Suprapubic skin (tissue), 4 donors: ENCODE data around the gene FBXO42. TPM values are rescaled to one million over a fixed set of nuclear protein-coding genes. Genes with fewer than 3 reads are reported as not detected.

ENCODE experiments used
- DNase-seq, 2 donors: peaks; one replicate each; pipeline ENCODE4 v3.0.0-alpha.2; 2019; ENCODE audit warnings: low spot score in 2 of 2
- H3K27ac ChIP-seq: fragments of 200-600 bp; sonication (generic); one replicate; pipeline ENCODE4 v1.5.1; 2019
- H3K27me3 ChIP-seq: fragments of 200-600 bp; sonication (generic); one replicate; pipeline ENCODE4 v1.5.1; 2019
- H3K36me3 ChIP-seq: fragments of 200-600 bp; sonication (generic); one replicate; pipeline ENCODE4 v1.5.1; 2019
- H3K4me1 ChIP-seq: fragments of 200-600 bp; sonication (generic); one replicate; pipeline ENCODE4 v1.5.1; 2019
- H3K4me3 ChIP-seq: fragments of 200-600 bp; sonication (generic); one replicate; pipeline ENCODE4 v1.5.1; 2019; ENCODE audit warnings: mild to moderate bottlenecking
- H3K9me3 ChIP-seq: fragments of 200-600 bp; sonication (generic); one replicate; pipeline ENCODE4 v1.5.1; 2019
- EP300 ChIP-seq: sonication (generic); formaldehyde crosslinking; IDR thresholded peaks from one replicate; pipeline ENCODE4 v1.6.1; 2017; ENCODE audit warnings: antibody characterized with exemption
- POLR2A ChIP-seq, 2 donors: fragments of 450-650 bp; IDR thresholded peaks; one replicate each; pipeline ENCODE4 v1.6.1; 2017; ENCODE audit warnings: antibody characterized with exemption in 2 of 2, mild to moderate bottlenecking in 2 of 2, moderate library complexity in 2 of 2
- POLR2AphosphoS5 ChIP-seq, 3 donors: sonication (generic); formaldehyde crosslinking; IDR thresholded peaks; one replicate each; pipeline ENCODE4 v1.6.1; 2017; ENCODE audit warnings: antibody characterized with exemption in 3 of 3
- WGBS: methylation state at CpG from one replicate; pipeline ENCODE4 v1.1.5; 2018; 5-methylcytosine and 5-hydroxymethylcytosine counted together
- total RNA-seq, 4 donors: library from RNA; depleted of rRNA; stranded (reverse); fragments of >200 nt; gene quantifications; one replicate each; pipeline ENCODE4 v1.1.0, GENCODE V29; 2016
- TF ChIP-seq, protein P1 (sequence below), 2 donors: fragments of 200-600 bp in 1 of 2; fragments of 450-650 bp in 1 of 2; sonication (generic) in 1 of 2; IDR thresholded peaks; one replicate each; pipeline ENCODE4 v1.5.1; 2016 to 2019; ENCODE audit warnings: antibody characterized with exemption in 2 of 2, mild to moderate bottlenecking in 1 of 2, moderate library complexity in 1 of 2

The FBXO42 gene
- total RNA-seq, 4 donors from 2014 or later, result 51.1 to 61.4 (median 55.5) TPM

DNA sequence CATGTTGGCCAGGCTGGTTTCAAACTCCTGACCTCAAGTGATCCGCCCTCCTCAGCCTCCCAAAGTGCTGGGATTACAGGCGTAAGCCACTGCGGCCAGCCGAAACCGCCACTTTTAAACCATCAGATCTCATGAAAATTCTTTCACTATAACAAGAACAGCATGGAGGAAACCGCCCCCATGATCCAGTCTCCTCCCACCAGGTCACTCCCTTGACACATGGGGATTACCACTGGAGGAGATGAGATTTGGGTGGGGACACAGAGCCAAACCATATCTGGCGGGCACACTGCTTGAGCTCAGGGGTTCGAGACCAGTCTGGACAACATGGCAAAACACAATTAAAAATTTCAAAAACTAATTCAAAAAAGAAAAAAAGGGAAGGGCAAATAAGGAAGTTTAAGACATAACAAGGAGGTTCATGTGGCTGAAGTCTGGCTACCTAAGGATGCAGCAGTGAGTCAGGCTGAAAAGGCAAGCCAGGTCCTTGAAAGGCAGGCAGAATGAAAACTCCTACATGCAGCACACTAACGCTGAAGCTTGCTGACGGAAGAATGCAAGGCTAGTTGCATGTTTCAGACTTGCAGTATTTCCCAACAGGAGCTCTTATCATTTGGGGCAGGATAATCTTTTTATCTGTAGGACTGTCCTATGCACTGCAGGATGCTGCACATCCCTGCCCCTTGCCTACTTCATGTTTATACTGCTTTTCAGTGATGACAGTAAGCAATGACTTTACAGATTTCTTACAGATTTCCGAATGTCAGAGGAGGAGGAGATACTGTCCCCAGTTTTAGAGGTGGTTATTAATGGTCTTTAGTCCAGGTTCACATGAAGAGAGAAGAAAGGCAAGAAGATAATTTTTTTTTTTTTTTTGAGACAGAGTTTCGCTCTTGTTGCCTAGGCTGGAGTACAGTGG, 49.3 kb downstream of the FBXO42 start:
- no peaks in the 10 kb centered on the region for H3K27me3 ChIP-seq
- peaks cover 30% of the 10 kb centered on the region for H3K4me1 ChIP-seq
- 93% methylated on average over 12 of the region's 12 CpGs for WGBS
- H3K36me3 ChIP-seq, result peaks cover 65% of the 10 kb centered on the region
- H3K4me3 ChIP-seq, result no peak overlapping the region
- no peaks in the 10 kb centered on the region for H3K9me3 ChIP-seq
- no peak overlapping the region for H3K27ac ChIP-seq
- DNase-seq, result no peak
- no peak for TF ChIP-seq POLR2A (IDR thresholded peaks at IDR 0.05)
- TF ChIP-seq EP300, result no peak
- no peak for TF ChIP-seq POLR2AphosphoS5 (IDR thresholded peaks at IDR 0.05)
- TF ChIP-seq, protein P1, sequence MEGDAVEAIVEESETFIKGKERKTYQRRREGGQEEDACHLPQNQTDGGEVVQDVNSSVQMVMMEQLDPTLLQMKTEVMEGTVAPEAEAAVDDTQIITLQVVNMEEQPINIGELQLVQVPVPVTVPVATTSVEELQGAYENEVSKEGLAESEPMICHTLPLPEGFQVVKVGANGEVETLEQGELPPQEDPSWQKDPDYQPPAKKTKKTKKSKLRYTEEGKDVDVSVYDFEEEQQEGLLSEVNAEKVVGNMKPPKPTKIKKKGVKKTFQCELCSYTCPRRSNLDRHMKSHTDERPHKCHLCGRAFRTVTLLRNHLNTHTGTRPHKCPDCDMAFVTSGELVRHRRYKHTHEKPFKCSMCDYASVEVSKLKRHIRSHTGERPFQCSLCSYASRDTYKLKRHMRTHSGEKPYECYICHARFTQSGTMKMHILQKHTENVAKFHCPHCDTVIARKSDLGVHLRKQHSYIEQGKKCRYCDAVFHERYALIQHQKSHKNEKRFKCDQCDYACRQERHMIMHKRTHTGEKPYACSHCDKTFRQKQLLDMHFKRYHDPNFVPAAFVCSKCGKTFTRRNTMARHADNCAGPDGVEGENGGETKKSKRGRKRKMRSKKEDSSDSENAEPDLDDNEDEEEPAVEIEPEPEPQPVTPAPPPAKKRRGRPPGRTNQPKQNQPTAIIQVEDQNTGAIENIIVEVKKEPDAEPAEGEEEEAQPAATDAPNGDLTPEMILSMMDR (IDR thresholded peaks at IDR 0.05), result no peak

DNA sequence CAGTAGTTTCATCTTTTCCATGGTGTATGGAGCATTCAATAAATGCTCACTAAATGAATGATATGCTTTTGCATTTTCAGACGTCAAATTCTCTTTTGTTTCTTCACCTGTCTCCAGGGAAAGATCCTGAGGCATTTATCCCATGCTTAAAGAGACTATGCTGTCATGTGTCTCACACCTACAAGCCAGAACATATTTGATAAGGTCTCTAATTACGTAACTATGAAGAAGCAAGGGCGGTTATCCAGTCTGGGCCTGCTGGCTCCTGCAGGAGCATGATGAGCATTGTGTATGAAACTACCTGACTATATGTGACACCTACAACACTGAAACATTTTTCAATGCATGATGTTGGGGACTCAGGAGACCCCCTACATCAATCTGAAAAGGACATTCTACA, 51.8 kb downstream of the FBXO42 start:
- TF ChIP-seq POLR2AphosphoS5 (IDR thresholded peaks at IDR 0.05), result no peak
- no peak for TF ChIP-seq POLR2A (IDR thresholded peaks at IDR 0.05)
- TF ChIP-seq, protein P1 (IDR thresholded peaks at IDR 0.05), result no peak
- TF ChIP-seq EP300, result no peak
- Histone ChIP-seq H3K4me1 (peaks cover 39% of the 10 kb centered on the region), H3K36me3 (peaks cover 47% of the 10 kb centered on the region), H3K9me3 (no peaks in the 10 kb centered on the region), H3K4me3 (no peak overlapping the region), H3K27me3 (no peaks in the 10 kb centered on the region), H3K27ac (peak overlapping the region; percentile 67)
- 49% methylated on average over 3 of the region's 3 CpGs for WGBS
- no peak for DNase-seq

DNA sequence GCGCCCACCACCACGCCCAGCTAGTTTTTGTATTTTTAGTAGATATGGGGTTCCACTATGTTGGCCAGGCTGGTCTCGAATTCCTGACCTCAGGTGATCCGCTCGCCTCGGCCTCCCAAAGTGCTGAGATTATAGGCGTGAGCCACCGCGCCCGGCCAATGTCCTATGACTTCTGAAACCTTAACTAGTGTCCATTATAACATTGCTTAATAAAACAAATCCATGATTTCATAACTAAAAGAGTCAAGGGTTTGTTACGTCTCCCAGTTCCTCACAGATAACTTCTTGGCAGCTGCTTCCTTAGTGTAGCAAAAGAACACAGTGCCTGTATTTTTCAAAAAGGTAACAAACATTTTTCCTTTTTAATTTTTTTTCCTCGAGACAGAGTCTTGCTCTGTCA, 53.6 kb downstream of the FBXO42 start:
- DNase-seq, result no peak
- WGBS, result 95% methylated on average over 12 of the region's 12 CpGs
- Histone ChIP-seq H3K27ac (peak overlapping the region; percentile 50), H3K36me3 (peaks cover 29% of the 10 kb centered on the region), H3K27me3 (no peaks in the 10 kb centered on the region), H3K4me3 (no peak overlapping the region), H3K4me1 (peaks cover 55% of the 10 kb centered on the region), H3K9me3 (no peaks in the 10 kb centered on the region)
- TF ChIP-seq EP300 (no peak), POLR2AphosphoS5 (IDR thresholded peaks at IDR 0.05) (no peak)
- TF ChIP-seq, protein P1 (IDR thresholded peaks at IDR 0.05), result no peak

DNA sequence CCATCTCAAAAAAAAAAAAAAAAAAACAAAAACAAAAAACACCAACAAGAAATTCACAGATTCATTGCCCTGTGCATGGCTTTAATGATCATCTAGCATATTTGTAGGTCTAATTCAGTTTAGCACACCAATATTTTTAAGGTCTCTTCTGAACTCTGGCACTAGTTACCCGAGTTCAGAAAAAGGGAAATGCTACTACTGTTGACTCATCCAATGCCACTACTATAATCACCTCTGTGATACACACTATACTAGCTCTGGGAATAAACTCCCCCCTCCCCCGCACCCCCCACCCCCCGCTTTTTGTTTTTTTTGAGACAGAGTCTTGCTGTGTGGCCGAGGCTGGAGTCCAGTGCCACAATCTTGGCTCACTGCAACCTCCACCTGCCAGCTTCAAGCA, 55.6 kb downstream of the FBXO42 start:
- H3K4me1 ChIP-seq, result peaks cover 66% of the 10 kb centered on the region
- no peak overlapping the region for H3K27ac ChIP-seq
- H3K27me3 ChIP-seq, result no peaks in the 10 kb centered on the region
- no peak overlapping the region for H3K4me3 ChIP-seq
- H3K36me3 ChIP-seq, result peaks cover 14% of the 10 kb centered on the region
- no peak for TF ChIP-seq EP300
- no peak for TF ChIP-seq POLR2AphosphoS5 (IDR thresholded peaks at IDR 0.05)
- no peak for TF ChIP-seq POLR2A (IDR thresholded peaks at IDR 0.05)
- TF ChIP-seq, protein P1 (IDR thresholded peaks at IDR 0.05), result no peak
- WGBS, result 81% methylated on average over 4 of the region's 4 CpGs
- no peak for DNase-seq
- H3K9me3 ChIP-seq, result no peaks in the 10 kb centered on the region
